Measurements from ENCODE around the gene TKFC. TPM values are rescaled to one million over a fixed set of nuclear protein-coding genes. Genes with fewer than 3 reads are reported as not detected.

The TKFC gene
- total and polyA plus RNA-seq, 9 of the 15 experiments (the other 6 are each of a cell fraction or from before 2014, with no cell fraction given): 2.0 to 61.7 (median 28.5) TPM

- TF ChIP-seq CREB3L1 (IDR thresholded peaks at IDR 0.05; ENCODE audit: borderline replicate concordance, low read depth) (no peak), RFX1 (IDR thresholded peaks at IDR 0.05) (no peak), GTF2E2 (tag; IDR thresholded peaks at IDR 0.05) (no peak), RBM22 (IDR thresholded peaks at IDR 0.05; ENCODE audit: low read depth, low read length, poor library complexity, severe bottlenecking) (no peak), VEZF1 (CRISPR knock-in tag; IDR thresholded peaks at IDR 0.05) (0 out of 2 replicates have a peak, but pooled peaks have one; percentile 39), RBM17 (IDR thresholded peaks at IDR 0.05; ENCODE audit: borderline replicate concordance, low read depth, low read length) (no peak), ILK (tag; IDR thresholded peaks at IDR 0.05; ENCODE audit: borderline replicate concordance, low read depth) (no peak), TCF15 (CRISPR knock-in tag; IDR thresholded peaks at IDR 0.05) (no peak), HSF4 (CRISPR knock-in tag; IDR thresholded peaks at IDR 0.05; ENCODE audit: borderline replicate concordance) (no peak; the same call in 1 of the 2 replicates), ARID1B (IDR thresholded peaks at IDR 0.05) (peak; percentile 95), ZSCAN29 (IDR thresholded peaks at IDR 0.05) (no peak), HNRNPLL (IDR thresholded peaks at IDR 0.05; ENCODE audit: low read depth, low read length, poor library complexity, severe bottlenecking) (no peak), STAT6 (CRISPR knock-in tag; IDR thresholded peaks at IDR 0.05) (no peak), RUNX1 (IDR thresholded peaks at IDR 0.05; ENCODE audit: low read depth) (no peak; the same call in 1 of the 2 replicates), COPS2 (conservative IDR thresholded peaks at IDR 0.05) (no peak), ZBTB1 (CRISPR knock-in tag; IDR thresholded peaks at IDR 0.05; ENCODE audit: borderline replicate concordance, low read depth) (no peak), SPI1 (IDR thresholded peaks at IDR 0.05; ENCODE audit: borderline replicate concordance, low read depth, low read length) (no peak), EP400 (IDR thresholded peaks at IDR 0.05) (peak; percentile 70; the same call in 1 of the 2 replicates), PHB2 (IDR thresholded peaks at IDR 0.05; ENCODE audit: low read depth) (peak; percentile 63; the same call in 1 of the 2 replicates), SMAD2 (IDR thresholded peaks at IDR 0.05; ENCODE audit: low read depth, low read length) (no peak), ATF2 (CRISPR knock-in tag; IDR thresholded peaks at IDR 0.05) (no peak), SREBF2 (CRISPR knock-in tag; IDR thresholded peaks at IDR 0.05) (no peak)
Measured at GRCh38 chr11:61342207-61342803, 9.3 kb downstream of the TKFC start (continued).

Measured in K562 (cell line).